Dendritic cell treated with granulocyte-macrophage colony-stimulating factor and Interleukin-4, amounts not matched to agents 40 ng/mL and 50 ng/mL, for 4 days (primary cell): ENCODE measurements around the gene RXFP3.

Experiments used
- H3K27ac Mint-ChIP-seq: one replicate; pipeline ENCODE4 v1.8.0; 2022; ENCODE audit warnings: mild to moderate bottlenecking, mixed read lengths
- H3K27me3 Mint-ChIP-seq: one replicate; pipeline ENCODE4 v1.8.0; 2022; ENCODE audit warnings: mild to moderate bottlenecking, mixed read lengths
- H3K36me3 Mint-ChIP-seq: one replicate; pipeline ENCODE4 v1.8.0; 2022; ENCODE audit warnings: low read depth, mixed read lengths
- H3K4me1 Mint-ChIP-seq: one replicate; pipeline ENCODE4 v1.8.0; 2022; ENCODE audit warnings: low read depth, mixed read lengths
- H3K4me3 Mint-ChIP-seq: one replicate; pipeline ENCODE4 v1.8.0; 2022; ENCODE audit warnings: mild to moderate bottlenecking, moderate library complexity, mixed read lengths
- H3K9me3 Mint-ChIP-seq: one replicate; pipeline ENCODE4 v1.8.0; 2022; ENCODE audit warnings: mixed read lengths
- intact Hi-C: fragments of 100-400 bp; cut with micrococcal nuclease; formaldehyde crosslinking; loops from one replicate; pipeline ENCODE4 v1.15.0; 2022

Gene RXFP3

DNA sequence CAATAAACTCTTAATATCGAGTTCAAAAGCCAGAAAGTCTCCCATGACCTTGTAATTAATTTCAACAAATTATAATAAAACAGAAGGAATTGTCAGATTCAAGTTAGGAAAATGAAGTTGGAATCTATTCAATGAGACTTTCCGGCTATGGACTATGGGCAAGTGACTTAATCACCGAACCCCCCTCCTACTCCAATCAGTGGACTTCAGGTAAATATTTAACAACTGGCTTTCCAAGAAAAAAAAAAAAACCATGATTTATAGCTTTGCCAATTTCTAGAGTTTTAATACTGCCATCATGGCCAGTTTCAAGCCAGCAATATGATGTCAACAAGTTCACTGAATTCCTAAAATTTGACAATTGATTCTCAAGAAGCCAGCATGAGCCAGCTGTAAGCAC lies 43.8 kb downstream of the RXFP3 start:
- Mint-ChIP-seq H3K27ac (no peak overlapping the region), H3K27me3 (no peaks in the 10 kb centered on the region), H3K36me3 (no peaks in the 10 kb centered on the region), H3K4me1 (no peaks in the 10 kb centered on the region), H3K4me3 (no peak overlapping the region), H3K9me3 (no peaks in the 10 kb centered on the region)
- intact Hi-C loops = no loop called here

DNA sequence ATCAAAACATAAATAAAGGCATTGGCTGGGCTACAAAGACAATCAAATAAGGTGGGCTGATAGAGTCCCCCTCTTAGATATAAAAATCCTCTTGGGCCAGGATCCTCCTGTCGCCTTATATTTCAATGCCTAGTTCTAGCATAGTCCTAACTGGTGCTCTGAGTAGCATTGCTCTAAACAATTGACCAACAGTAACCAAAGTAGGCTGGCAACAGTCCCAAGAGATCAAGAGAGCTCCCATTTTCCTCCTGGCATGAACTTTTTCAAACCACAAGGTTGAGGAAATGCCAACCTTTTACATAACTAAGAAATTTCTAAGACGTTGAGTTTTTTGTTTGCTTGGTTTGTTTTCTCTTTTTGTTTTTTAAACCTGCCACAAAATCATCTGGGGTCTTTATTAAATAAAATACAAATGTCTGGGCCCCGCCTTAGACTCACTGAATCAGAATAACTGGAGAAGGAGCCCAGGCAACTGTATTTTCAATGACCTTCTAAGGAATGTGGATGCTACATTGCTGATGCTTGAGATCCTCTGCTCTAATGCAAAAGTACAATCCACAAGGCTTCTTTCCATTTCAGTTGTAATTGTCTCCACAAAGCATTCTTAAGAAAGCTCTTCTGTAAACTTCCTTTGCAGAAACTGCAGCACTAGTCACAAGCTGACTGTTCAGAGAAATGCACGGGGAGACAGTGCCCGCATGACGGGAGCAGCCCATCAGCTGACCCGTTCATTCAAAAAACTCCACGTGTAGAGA lies 45.4 kb downstream of the RXFP3 start:
- no peak overlapping the region for H3K4me3 Mint-ChIP-seq
- H3K36me3 Mint-ChIP-seq = no peaks in the 10 kb centered on the region
- H3K4me1 Mint-ChIP-seq = no peaks in the 10 kb centered on the region
- intact Hi-C loops = no loop called here
- no peaks in the 10 kb centered on the region for H3K27me3 Mint-ChIP-seq
- no peak overlapping the region for H3K27ac Mint-ChIP-seq
- no peaks in the 10 kb centered on the region for H3K9me3 Mint-ChIP-seq

DNA sequence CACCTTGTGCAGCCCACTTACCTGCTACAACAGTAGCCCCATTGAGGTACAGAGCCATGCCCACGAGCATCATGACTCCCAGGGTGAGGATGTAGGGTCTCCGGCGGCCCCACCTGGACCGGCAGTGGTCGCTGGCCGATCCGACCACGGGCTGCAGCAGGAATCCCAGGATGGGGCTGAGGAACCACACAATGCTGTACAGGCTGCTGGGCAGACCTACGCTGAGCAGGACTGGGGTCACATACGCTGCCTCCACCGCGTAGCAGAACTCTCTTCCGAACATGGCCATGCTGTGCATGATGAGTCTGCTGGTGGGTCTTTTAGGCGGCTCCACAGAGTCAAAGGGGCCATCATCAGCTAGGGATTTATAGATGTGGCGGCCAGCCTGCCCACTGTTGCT lies 48.0 kb downstream of the RXFP3 start:
- Mint-ChIP-seq H3K27ac (no peak overlapping the region), H3K27me3 (no peaks in the 10 kb centered on the region), H3K9me3 (no peaks in the 10 kb centered on the region), H3K36me3 (peaks cover 14% of the 10 kb centered on the region), H3K4me1 (no peaks in the 10 kb centered on the region), H3K4me3 (no peak overlapping the region)
- intact Hi-C loops = no loop called here

DNA sequence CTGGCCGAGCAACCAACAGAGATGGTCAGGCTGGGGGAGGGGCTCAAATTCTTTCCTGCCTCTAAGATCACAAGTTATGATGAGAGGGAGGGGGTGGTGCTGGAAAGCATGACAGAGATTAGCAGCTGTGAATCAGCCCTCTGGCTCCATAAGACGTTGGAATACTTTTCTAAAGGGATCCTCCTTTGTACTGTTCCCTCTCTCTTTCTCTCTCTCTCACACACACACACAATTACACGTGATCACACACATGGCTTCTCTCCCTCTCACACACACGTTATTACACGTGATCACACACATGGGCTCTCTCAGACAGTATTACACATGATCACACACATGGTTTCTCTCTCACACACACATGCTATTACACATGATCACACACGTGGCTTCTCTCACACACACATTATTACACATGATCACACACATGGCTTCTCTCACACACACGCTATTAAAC lies 48.5 kb downstream of the RXFP3 start, which contains the start of gene SLC45A2:
Gene SLC45A2 (minus strand): TSS at position 23 of the 454 bp plus-strand sequence. CDS start 110 bp downstream, outside the sequence.
- no peaks in the 10 kb centered on the region for H3K27me3 Mint-ChIP-seq
- H3K4me1 Mint-ChIP-seq = no peaks in the 10 kb centered on the region
- no peak within 1 kb of the TSS for H3K27ac Mint-ChIP-seq
- no peak within 1 kb of the TSS for H3K4me3 Mint-ChIP-seq
- H3K9me3 Mint-ChIP-seq = no peaks in the 10 kb centered on the region
- intact Hi-C loops = no loop called here
- H3K36me3 Mint-ChIP-seq = peaks cover 16% of the 10 kb centered on the region

DNA sequence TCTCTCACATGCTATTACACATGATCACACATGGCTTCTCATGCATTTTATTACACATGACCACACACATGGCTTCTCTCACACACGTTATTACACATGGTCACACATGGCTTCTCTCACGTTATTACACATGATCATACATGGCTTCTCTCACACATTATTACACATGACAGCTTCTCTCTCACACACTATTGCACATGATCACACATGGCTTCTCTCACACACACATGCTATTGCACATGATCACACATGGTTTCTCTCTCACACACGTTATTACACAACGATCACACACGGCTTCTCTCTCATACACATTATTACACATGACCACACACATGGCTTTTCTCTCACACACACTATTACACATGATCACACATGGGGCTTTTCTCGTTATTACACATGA lies 49.3 kb downstream of the RXFP3 start:
- Mint-ChIP-seq H3K36me3 (peaks cover 16% of the 10 kb centered on the region), H3K27me3 (no peaks in the 10 kb centered on the region), H3K4me3 (no peak overlapping the region), H3K27ac (no peak overlapping the region), H3K4me1 (no peaks in the 10 kb centered on the region), H3K9me3 (no peaks in the 10 kb centered on the region)
- intact Hi-C loops = no loop called here
